GM21528 (cell line): ENCODE data around the gene MAPRE2.
"Not testable (repeated sequence)": the region's sequence is repeated elsewhere in the genome, so short reads cannot be mapped to it uniquely, and the experiment has no call there.

Experiments used
- ATAC-seq: cut with Tn5 transposase; IDR thresholded peaks from one replicate; pipeline ENCODE4 v1.9.1; 2021; ENCODE audit warnings: mild to moderate bottlenecking, moderate library complexity; ENCODE audit not compliant: unreplicated experiment, low FRiP score

The MAPRE2 gene

GRCh38 chr18:35170323-35170722 lies 129.1 kb downstream of the MAPRE2 start:
- not testable (repeated sequence) for ATAC-seq

- ATAC-seq, result no peak
These were observed 130.2 kb downstream of the MAPRE2 start for GRCh38 chr18:35171315-35171987.

- ATAC-seq, result no peak
These were observed 130.8 kb downstream of the MAPRE2 start for GRCh38 chr18:35172009-35172408.

- ATAC-seq, result no peak
These were observed 131.3 kb downstream of the MAPRE2 start for GRCh38 chr18:35172451-35173035.

- ATAC-seq, result no peak
These were observed 133.0 kb downstream of the MAPRE2 start for GRCh38 chr18:35174093-35174731.

GRCh38 chr18:35174745-35175144 lies 133.5 kb downstream of the MAPRE2 start:
- no peak for ATAC-seq

- no peak for ATAC-seq
These were observed 135.7 kb downstream of the MAPRE2 start for GRCh38 chr18:35176925-35177324.

GRCh38 chr18:35178260-35178659 lies 137.0 kb downstream of the MAPRE2 start:
- no peak for ATAC-seq

- no peak for ATAC-seq
These were observed 138.7 kb downstream of the MAPRE2 start for GRCh38 chr18:35179906-35180305.

- ATAC-seq, result no peak
These were observed 139.2 kb downstream of the MAPRE2 start for GRCh38 chr18:35180455-35180854.

GRCh38 chr18:35182151-35182550 lies 140.9 kb downstream of the MAPRE2 start:
- no peak for ATAC-seq

GRCh38 chr18:35183886-35184285 lies 142.7 kb downstream of the MAPRE2 start:
- ATAC-seq, result no peak

GRCh38 chr18:35185771-35186170 lies 144.6 kb downstream of the MAPRE2 start:
- no peak for ATAC-seq

GRCh38 chr18:35186291-35187034 lies 145.2 kb downstream of the MAPRE2 start:
- no peak for ATAC-seq

GRCh38 chr18:35189510-35189909 lies 148.3 kb downstream of the MAPRE2 start:
- no peak for ATAC-seq

GRCh38 chr18:35190948-35191697 lies 149.9 kb downstream of the MAPRE2 start:
- no peak for ATAC-seq

GRCh38 chr18:35191698-35192025 lies 150.4 kb downstream of the MAPRE2 start:
- ATAC-seq, result no peak

- no peak for ATAC-seq
These were observed 151.2 kb downstream of the MAPRE2 start for GRCh38 chr18:35192415-35192814.
